GM12878 (cell line): ENCODE data around the gene CLK4. TPM values are rescaled to one million over a fixed set of nuclear protein-coding genes. Genes with fewer than 3 reads are reported as not detected.

Source experiments
- ATAC-seq: fragments of 200-7000 bp; cut with Tn5 transposase; 3 replicates; pipeline ENCODE4 v1.9.1; 2020; ENCODE audit warnings: mild to moderate bottlenecking, moderate library complexity
- BruUV-seq: library from RNA; stranded (reverse); fragments of 400-500 nt; replicated peaks from 2 replicates; lab custom pipeline; 2021; lab: Mats Ljungman, UMichigan
- CTCF ChIA-PET: fragments of 300-600 bp; sonication (Branson Sonifier 250); formaldehyde crosslinking; extraction: SDS; loops from one replicate; lab custom pipeline; 2021; ENCODE audit warnings: inconsistent platforms; lab: Yijun Ruan, JAX
- POLR2A ChIA-PET: fragments of 350-600 bp; formaldehyde crosslinking; extraction: SDS; loops from one replicate; lab custom pipeline; 2021; ENCODE audit warnings: inconsistent platforms; lab: Charles Lee
- RAD21 ChIA-PET: fragments of 300-600 bp; sonication (Branson Sonifier 250); formaldehyde crosslinking; loops from one replicate; lab custom pipeline; 2023; ENCODE audit warnings: antibody characterized with exemption; ENCODE audit not compliant: unreplicated experiment; lab: Charles Lee
- SMC1A ChIA-PET: fragments of 300-600 bp; sonication (Branson Sonifier 250); formaldehyde crosslinking; loops from one replicate; lab custom pipeline; 2023; ENCODE audit not compliant: unreplicated experiment, uncharacterized antibody; lab: Charles Lee
- DNase-seq: peaks from one replicate; pipeline ENCODE4 v3.0.0-alpha.2; 2011; ENCODE audit warnings: low read depth, low spot score
- FAIRE-seq: peaks from 3 replicates; lab custom pipeline; 2011; peaks lifted over from hg19 to GRCh38; lab: Jason Lieb, UNC
- H2AFZ ChIP-seq: 2 replicates; pipeline ENCODE4 v1.6.0; 2011; ENCODE audit warnings: low read depth, low read length, control low read depth; ENCODE audit not compliant: control insufficient read depth
- H3K27ac ChIP-seq: 2 replicates; pipeline ENCODE4 v1.5.1; 2011; ENCODE audit warnings: control low read depth; ENCODE audit not compliant: control insufficient read depth, insufficient read depth
- H3K27me3 ChIP-seq, 2 experiments: replicated peaks in 1 of 2; 2 replicates each; pipeline versions ENCODE4 v1.6.0 to v1.6.1; 2011; ENCODE audit warnings: low read length in 1 of 2; ENCODE audit not compliant: control insufficient read depth in 2 of 2, insufficient read depth in 2 of 2
- H3K36me3 ChIP-seq, 2 experiments: 2 replicates each; pipeline ENCODE4 v1.5.1; 2011; ENCODE audit warnings: low read length in 1 of 2; ENCODE audit not compliant: control insufficient read depth in 2 of 2, insufficient read depth in 2 of 2
- H3K4me1 ChIP-seq: 2 replicates; pipeline ENCODE4 v1.6.1; 2011; ENCODE audit warnings: mild to moderate bottlenecking, low read length, moderate library complexity, mixed read lengths; ENCODE audit not compliant: control insufficient read depth, insufficient read depth
- H3K4me2 ChIP-seq: 2 replicates; pipeline ENCODE4 v1.6.0; 2011; ENCODE audit warnings: control low read depth; ENCODE audit not compliant: control insufficient read depth, insufficient read depth
- H3K4me3 ChIP-seq: fragments of 200-600 bp; sonication (generic); 2 replicates; pipeline ENCODE4 v1.5.1; 2016
- H3K79me2 ChIP-seq: 2 replicates; pipeline ENCODE4 v1.6.0; 2011; ENCODE audit warnings: low read length; ENCODE audit not compliant: control insufficient read depth, insufficient read depth
- H3K9ac ChIP-seq: 2 replicates; pipeline ENCODE4 v1.8.0; 2011; ENCODE audit warnings: low read length, control low read depth, mixed read lengths; ENCODE audit not compliant: control insufficient read depth, insufficient read depth
- H3K9me3 ChIP-seq: replicated peaks from 3 replicates; pipeline ENCODE4 v1.5.1; 2011; ENCODE audit warnings: mild to moderate bottlenecking, low read length; ENCODE audit not compliant: control insufficient read depth, insufficient read depth
- H4K20me1 ChIP-seq: 2 replicates; pipeline ENCODE4 v1.6.0; 2011; ENCODE audit not compliant: control insufficient read depth, insufficient read depth
- ASH2L ChIP-seq: fragments of 300-600, 200-600 bp; sonication (generic); IDR thresholded peaks from 2 replicates; pipeline ENCODE4 v1.6.1; 2017; ENCODE audit warnings: low read depth, mild to moderate bottlenecking, borderline replicate concordance
- BCL3 ChIP-seq: IDR thresholded peaks from 2 replicates; pipeline ENCODE4 v1.6.1; 2011; ENCODE audit warnings: borderline replicate concordance, low read depth, mild to moderate bottlenecking, moderate library complexity, low read length; ENCODE audit not compliant: insufficient read depth, poor library complexity, severe bottlenecking
- EP300 ChIP-seq, 2 experiments: fragments of 150-350 bp in 1 of 2; IDR thresholded peaks; 2 replicates each; pipeline ENCODE4 v1.6.1; 2011 to 2012; ENCODE audit warnings: low read depth in 2 of 2, low read length in 2 of 2, borderline replicate concordance in 1 of 2, improper control_type of control experiment in 1 of 2, inconsistent platforms in 1 of 2; ENCODE audit not compliant: control insufficient read depth in 1 of 2
- FOS ChIP-seq: IDR thresholded peaks from 3 replicates; pipeline ENCODE4 v1.6.1; 2011; ENCODE audit warnings: borderline replicate concordance; ENCODE audit not compliant: insufficient read length; ENCODE audit errors: extremely low read depth
- FOXM1 ChIP-seq: IDR thresholded peaks from 2 replicates; pipeline ENCODE4 v1.6.1; 2012; ENCODE audit warnings: low read depth, mild to moderate bottlenecking, inconsistent platforms, low read length, moderate library complexity
- GABPA ChIP-seq: IDR thresholded peaks from 2 replicates; pipeline ENCODE4 v1.6.1; 2014; ENCODE audit warnings: antibody characterized with exemption, low read depth, mild to moderate bottlenecking, inconsistent platforms
- KAT2A ChIP-seq: conservative IDR thresholded peaks from 2 replicates; pipeline ENCODE4 v1.6.1; 2011; ENCODE audit warnings: low read depth, low read length; ENCODE audit not compliant: control insufficient read depth
- MAX ChIP-seq: IDR thresholded peaks from 2 replicates; pipeline ENCODE4 v1.6.1; 2012; ENCODE audit warnings: low read depth, low read length, improper control_type of control experiment
- MYC ChIP-seq: IDR thresholded peaks from 2 replicates; pipeline ENCODE4 v1.6.1; 2011; ENCODE audit warnings: mild to moderate bottlenecking, low read length, moderate library complexity, inconsistent platforms; ENCODE audit not compliant: insufficient read depth, insufficient replicate concordance, insufficient read length, severe bottlenecking
- NFXL1 ChIP-seq: fragments of 450-650 bp; IDR thresholded peaks from 2 replicates; pipeline ENCODE4 v1.6.1; 2017; ENCODE audit warnings: antibody characterized with exemption, mild to moderate bottlenecking, borderline replicate concordance
- NFYB ChIP-seq: IDR thresholded peaks from 2 replicates; pipeline ENCODE4 v1.6.1; 2011; ENCODE audit warnings: low read depth, mild to moderate bottlenecking, low read length, improper control_type of control experiment, moderate library complexity; ENCODE audit not compliant: insufficient read depth
- RB1 ChIP-seq: fragments of 450-650 bp; formaldehyde crosslinking; IDR thresholded peaks from 2 replicates; pipeline ENCODE4 v1.6.1; 2017; ENCODE audit warnings: mild to moderate bottlenecking, borderline replicate concordance
- RBBP5 ChIP-seq: fragments of 200-600 bp; sonication (generic); conservative IDR thresholded peaks from 2 replicates; pipeline ENCODE4 v1.6.1; 2016
- SKIL ChIP-seq: fragments of 450-650 bp; IDR thresholded peaks from 2 replicates; pipeline ENCODE4 v1.6.1; 2017; ENCODE audit warnings: mild to moderate bottlenecking, low read depth, inconsistent platforms; ENCODE audit not compliant: poor library complexity, severe bottlenecking
- SPI1 ChIP-seq: IDR thresholded peaks from 2 replicates; pipeline ENCODE4 v1.6.1; 2011; ENCODE audit warnings: low read depth, mild to moderate bottlenecking, low read length, moderate library complexity, borderline replicate concordance; ENCODE audit not compliant: insufficient read depth
- SUPT20H ChIP-seq: IDR thresholded peaks from 2 replicates; pipeline ENCODE4 v1.6.1; 2011; ENCODE audit warnings: low read depth, mild to moderate bottlenecking, low read length, moderate library complexity, borderline replicate concordance; ENCODE audit not compliant: control insufficient read depth
- TCF12 ChIP-seq: IDR thresholded peaks from 2 replicates; pipeline ENCODE4 v1.6.1; 2011; ENCODE audit warnings: low read depth, mild to moderate bottlenecking, low read length
- ZNF622 ChIP-seq: fragments of 450-650 bp; IDR thresholded peaks from 2 replicates; pipeline ENCODE4 v1.6.1; 2017; ENCODE audit warnings: mild to moderate bottlenecking, inconsistent platforms
- ZSCAN29 ChIP-seq: fragments of 450-650 bp; IDR thresholded peaks from 2 replicates; pipeline ENCODE4 v1.6.1; 2017; ENCODE audit warnings: mild to moderate bottlenecking, moderate library complexity
- WGBS: methylation state at CpG from one replicate; pipeline ENCODE4 v1.1.6; 2016; ENCODE audit warnings: low lambda C conversion rate; ENCODE audit not compliant: insufficient replicate concordance, insufficient coverage; ENCODE audit errors: missing lambda C conversion rate; 5-methylcytosine and 5-hydroxymethylcytosine counted together
- in situ Hi-C: fragments of 300-500 bp; cut with MboI; formaldehyde crosslinking; loops from 9 replicates; pipeline ENCODE4 v1.14.3; 2018; ENCODE audit warnings: mixed read lengths
- intact Hi-C: fragments of 100-400 bp; cut with micrococcal nuclease; formaldehyde crosslinking; loops from one replicate; pipeline ENCODE4 v1.14.2; 2022; ENCODE audit not compliant: unreplicated experiment
- polyA plus RNA-seq, 11 experiments: library from polyadenylated mRNA; depleted of rRNA in 4 of 11; unstranded in 6 of 11; stranded (reverse) in 5 of 11; fragments of >200 nt; fragmentation: Nextera tagmentation in 4 of 11; fragmentation: Illumina TruSeq in 1 of 11; extraction: Ambion mirVana in 4 of 11; extraction: Trizol in 1 of 11; gene quantifications; 1 replicate in 1 of 11; 2 replicates in 10 of 11; pipeline versions ENCODE4 v1.2.1 to v1.2.3, GENCODE V29; 2011 to 2016; ENCODE audit warnings: inconsistent platforms in 2 of 11, missing spikeins in 2 of 11, low read depth in 1 of 11
- total RNA-seq, 4 experiments: library from RNA; depleted of rRNA in 3 of 4; stranded (reverse); fragments of >200 nt in 3 of 4; fragmentation: Illumina TruSeq in 1 of 4; extraction: Trizol in 1 of 4; gene quantifications; 2 replicates each; pipeline versions ENCODE4 v1.2.1 to v1.2.3, GENCODE V29; 2013 to 2021

CLK4 gene
- total and polyA plus RNA-seq, 10 of the 15 experiments (the other 5 are each of a cell fraction or from before 2014, with no cell fraction given) = 13.6 to 47.9 (median 19.1) TPM

- WGBS = 37% methylated on average over 10 of the region's 10 CpGs
- ATAC-seq (no peak), FAIRE-seq (no peak), DNase-seq (no peak)
- CTCF ChIA-PET = no interaction called here
- Histone ChIP-seq H4K20me1 (no peaks in the 10 kb centered on the region), H2AFZ (no peak overlapping the region), H3K4me2 (no peak overlapping the region), H3K36me3 (no peaks in the 10 kb centered on the region), H3K27ac (no peak overlapping the region), H3K79me2 (no peaks in the 10 kb centered on the region), H3K4me3 (no peak overlapping the region), H3K9ac (no peak overlapping the region), H3K9me3 (no peaks in the 10 kb centered on the region; the same call in 2 of the 3 replicates), H3K4me1 (no peaks in the 10 kb centered on the region), H3K27me3 (no peaks in the 10 kb centered on the region)
- TF ChIP-seq FOS (no peak), BCL3 (no peak), ZNF622 (no peak), ZSCAN29 (no peak), SPI1 (no peak), RB1 (no peak), MYC (no peak), SUPT20H (no peak), FOXM1 (no peak), ASH2L (no peak), NFXL1 (no peak), NFYB (no peak), RBBP5 (no peak), TCF12 (no peak), KAT2A (no peak), EP300 (IDR thresholded peaks at IDR 0.05; ENCODE audit: borderline replicate concordance in 1 of 2, control insufficient read depth in 1 of 2, low read depth in 2 of 2, low read length in 2 of 2) (no peak), MAX (no peak), GABPA (no peak), SKIL (no peak)
- intact Hi-C loops (no loop called here), in situ Hi-C loops (no loop called here)
- RAD21 ChIA-PET = no interaction called here
- BruUV-seq = no TSS peak
- SMC1A ChIA-PET = interaction anchor here (0.7 kb wide), 1 partner anchor 8 kb away, joined by 3 read pairs; no protein-coding TSS in a partner anchor
- POLR2A ChIA-PET = interaction anchor here (0.5 kb wide), 1 partner anchor 327 kb away, joined by 3 read pairs; no protein-coding TSS in a partner anchor
Observed at GRCh38 chr5:178670351-178670885, 43.6 kb upstream of the CLK4 start.
